Spleen (tissue), 11 donors: Measurements from ENCODE around the gene NR2F6. TPM values are rescaled to one million over a fixed set of nuclear protein-coding genes. Genes with fewer than 3 reads are reported as not detected.

Experiments
- DNase-seq: peaks from one replicate; pipeline ENCODE4 v3.0.0-alpha.2; 2020
- H3K27ac ChIP-seq, 8 donors: fragments of 200-600 bp; sonication (generic) in 7 of 8; 1 replicate in 4 of 8; 2 replicates in 4 of 8; pipeline versions ENCODE4 v1.5.0 to v1.8.0; 2016 to 2021; ENCODE audit warnings: inconsistent platforms in 4 of 8, mild to moderate bottlenecking in 4 of 8, moderate library complexity in 1 of 8
- H3K27me3 ChIP-seq, 7 donors: fragments of 200-600 bp; sonication (generic) in 6 of 7; replicated peaks in 1 of 7; 1 replicate in 4 of 7; 2 replicates in 3 of 7; pipeline versions ENCODE4 v1.5.0 to v1.8.0; 2016 to 2021; ENCODE audit warnings: inconsistent platforms in 3 of 7, mild to moderate bottlenecking in 1 of 7
- H3K36me3 ChIP-seq, 6 donors: fragments of 200-600 bp; sonication (generic) in 5 of 6; 1 replicate in 4 of 6; 2 replicates in 2 of 6; pipeline versions ENCODE4 v1.5.0 to v1.8.0; 2016 to 2021; ENCODE audit warnings: inconsistent platforms in 2 of 6
- H3K4me1 ChIP-seq, 6 donors: fragments of 200-600 bp; sonication (generic) in 5 of 6; 1 replicate in 3 of 6; 2 replicates in 3 of 6; pipeline versions ENCODE4 v1.5.0 to v1.8.0; 2016 to 2021; ENCODE audit warnings: inconsistent platforms in 3 of 6
- H3K4me3 ChIP-seq, 8 donors: fragments of 200-600 bp; sonication (generic) in 7 of 8; 1 replicate in 4 of 8; 2 replicates in 4 of 8; pipeline versions ENCODE4 v1.5.0 to v1.8.0; 2016 to 2021; ENCODE audit warnings: inconsistent platforms in 4 of 8, mild to moderate bottlenecking in 4 of 8, moderate library complexity in 2 of 8
- H3K9me3 ChIP-seq, 8 donors: fragments of 200-600 bp; sonication (generic) in 7 of 8; 1 replicate in 4 of 8; 2 replicates in 4 of 8; pipeline versions ENCODE4 v1.5.0 to v1.8.0; 2016 to 2021; ENCODE audit warnings: inconsistent platforms in 4 of 8
- POLR2A ChIP-seq, 3 donors: fragments of 450-650 bp; IDR thresholded peaks; one replicate each; pipeline ENCODE4 v1.5.1; 2017; ENCODE audit warnings: antibody characterized with exemption in 3 of 3, mild to moderate bottlenecking in 1 of 3
- POLR2AphosphoS5 ChIP-seq, 3 donors: sonication (generic); formaldehyde crosslinking; IDR thresholded peaks; one replicate each; pipeline ENCODE4 v1.5.1; 2017; ENCODE audit warnings: antibody characterized with exemption in 3 of 3
- WGBS, 5 donors: extraction: QIAGEN DNeasy Blood & Tissue Kit in 3 of 5; methylation state at CpG; one replicate each; pipeline versions ENCODE4 v1.1.5 to v1.1.7; 2013 to 2018; 5-methylcytosine and 5-hydroxymethylcytosine counted together
- intact Hi-C: fragments of 100-400 bp; cut with DNase I; formaldehyde crosslinking; loops from one replicate; pipeline ENCODE4 v1.15.0; 2023; ENCODE audit warnings: low total_unique reads
- polyA plus RNA-seq, 3 donors: library from polyadenylated mRNA; stranded (reverse); fragments of 200-250 nt; gene quantifications; one replicate each; pipeline ENCODE4 v1.2.1, GENCODE V29; 2013
- total RNA-seq, 7 donors: library from RNA; depleted of rRNA in 3 of 7; stranded (reverse); fragments of >200 nt in 3 of 7; fragmentation: NEBNext Ultra II Directional in 4 of 7; extraction: Animal tissue kit (Norgen Biotek cat#: 25700) in 4 of 7; gene quantifications; one replicate each; pipeline versions ENCODE4 v1.1.0 to v1.2.1, GENCODE V29; 2016 to 2021
- TF ChIP-seq, protein P1 (sequence below), 11 experiments: fragments of 200-600 bp in 7 of 11; fragments of 450-650 bp in 4 of 11; sonication (generic) in 4 of 11; IDR thresholded peaks in 8 of 11; conservative IDR thresholded peaks in 3 of 11; 1 replicate in 7 of 11; 2 replicates in 4 of 11; pipeline versions ENCODE4 v1.4.0 to v1.8.0; 2016 to 2021; ENCODE audit warnings: antibody characterized with exemption in 11 of 11, inconsistent platforms in 4 of 11, mild to moderate bottlenecking in 1 of 11
- donor health status: healthy with polysubstance abuse.
- donor health status: DM: no; HTN: no; CAD: no; lungs with moderate emphysema.
- donor health status: DM: no; HTN: no; CAD: no.
- donor health status: Bipolar disorder and iron deficiency.
- donor health status: healthy.
- donor health status: DM: no; HTN: no; CAD: no.
- donor health status: DM: yes; HTN: yes; CAD: no.

NR2F6 gene
- total and polyA plus RNA-seq, 10 donors, result 6.6 to 15.0 (median 13.0) TPM

DNA sequence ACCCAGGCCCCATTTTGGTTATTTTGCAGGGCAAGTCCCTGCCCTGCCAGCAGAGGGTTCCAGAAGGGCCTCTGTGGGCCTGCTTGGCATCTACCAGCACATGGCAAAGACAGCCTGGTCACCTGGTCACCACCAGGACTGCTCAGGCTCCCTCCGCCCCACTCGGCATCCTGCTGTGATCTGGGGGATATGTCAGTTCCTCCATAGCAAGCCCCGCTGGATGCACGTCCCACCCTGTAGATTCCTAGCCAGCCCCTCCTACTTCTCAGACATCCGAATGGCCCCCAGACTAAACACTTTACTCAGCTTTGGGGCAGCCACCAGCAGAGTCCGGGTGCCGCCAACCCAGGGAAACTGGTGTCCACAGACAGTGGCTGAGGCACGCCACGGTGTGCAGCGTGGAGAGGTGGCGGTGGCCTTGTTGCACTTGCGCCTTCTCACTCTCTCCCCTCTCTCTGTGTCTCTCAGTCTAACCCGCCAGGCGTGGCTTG, 62.4 kb downstream of the NR2F6 start:
- DNase-seq, result peak; percentile 85
- TF ChIP-seq POLR2AphosphoS5 (IDR thresholded peaks at IDR 0.05), result peak in 1 of 3 donors; percentile 60
- TF ChIP-seq, protein P1, sequence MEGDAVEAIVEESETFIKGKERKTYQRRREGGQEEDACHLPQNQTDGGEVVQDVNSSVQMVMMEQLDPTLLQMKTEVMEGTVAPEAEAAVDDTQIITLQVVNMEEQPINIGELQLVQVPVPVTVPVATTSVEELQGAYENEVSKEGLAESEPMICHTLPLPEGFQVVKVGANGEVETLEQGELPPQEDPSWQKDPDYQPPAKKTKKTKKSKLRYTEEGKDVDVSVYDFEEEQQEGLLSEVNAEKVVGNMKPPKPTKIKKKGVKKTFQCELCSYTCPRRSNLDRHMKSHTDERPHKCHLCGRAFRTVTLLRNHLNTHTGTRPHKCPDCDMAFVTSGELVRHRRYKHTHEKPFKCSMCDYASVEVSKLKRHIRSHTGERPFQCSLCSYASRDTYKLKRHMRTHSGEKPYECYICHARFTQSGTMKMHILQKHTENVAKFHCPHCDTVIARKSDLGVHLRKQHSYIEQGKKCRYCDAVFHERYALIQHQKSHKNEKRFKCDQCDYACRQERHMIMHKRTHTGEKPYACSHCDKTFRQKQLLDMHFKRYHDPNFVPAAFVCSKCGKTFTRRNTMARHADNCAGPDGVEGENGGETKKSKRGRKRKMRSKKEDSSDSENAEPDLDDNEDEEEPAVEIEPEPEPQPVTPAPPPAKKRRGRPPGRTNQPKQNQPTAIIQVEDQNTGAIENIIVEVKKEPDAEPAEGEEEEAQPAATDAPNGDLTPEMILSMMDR (IDR thresholded peaks at IDR 0.05 in 8 of 11, conservative IDR thresholded peaks at IDR 0.05 in 3 of 11), result no peak
- TF ChIP-seq POLR2A (IDR thresholded peaks at IDR 0.05), result no peak
- intact Hi-C loops, result no loop called here
- peaks cover 0 to 42% (median 27%) of the 10 kb centered on the region in 6 donors for H3K4me1 ChIP-seq
- peak overlapping the region; percentile 71 to 86 (median 81) for H3K27ac ChIP-seq
- peak overlapping the region in 5 of 8 donors; percentile 16 to 52 (median 20) for H3K4me3 ChIP-seq
- WGBS, 5 donors, result 26 to 48% (median 38%) methylated on average over 14 of the region's 14 CpGs
- no peaks in the 10 kb centered on the region for H3K27me3 ChIP-seq
- peaks cover 0 to 100% (median 76%) of the 10 kb centered on the region in 6 donors for H3K36me3 ChIP-seq
- no peaks in the 10 kb centered on the region for H3K9me3 ChIP-seq

Other genes with a start within 250 kb of the NR2F6 start
- 10 to 100 TPM in 5 of 7 donors, 1 to 10 TPM in 2; 4.5 to 18.7 (median 12.0) TPM for gene CPAMD8, start 219.1 kb downstream of the NR2F6 start, total RNA-seq
- 1 to 10 TPM; 2.1 to 4.4 (median 4.1) TPM for gene CPAMD8, start 219.1 kb downstream of the NR2F6 start, polyA plus RNA-seq
- 10 to 100 TPM in 5 of 7 donors, 1 to 10 TPM in 2; 7.7 to 15.3 (median 13.2) TPM for gene HAUS8, start 170.5 kb downstream of the NR2F6 start, total RNA-seq
- gene HAUS8, start 170.5 kb downstream of the NR2F6 start, polyA plus RNA-seq, result 10 to 100 TPM; 20.5 to 24.5 (median 22.6) TPM
- gene MYO9B, start 170.1 kb downstream of the NR2F6 start, total RNA-seq, result 100 to 1,000 TPM; 232 to 329 (median 281) TPM
- gene MYO9B, start 170.1 kb downstream of the NR2F6 start, polyA plus RNA-seq, result 100 to 1,000 TPM in 2 of 3 donors, 10 to 100 TPM in 1; 70.5 to 192 (median 190) TPM
- 10 to 100 TPM; 17.2 to 30.4 (median 25.9) TPM for gene USE1, start 30.6 kb downstream of the NR2F6 start, total RNA-seq
- gene USE1, start 30.6 kb downstream of the NR2F6 start, polyA plus RNA-seq, result 10 to 100 TPM; 65.1 to 74.4 (median 65.4) TPM
- gene OCEL1, start 19.7 kb downstream of the NR2F6 start, total RNA-seq, result 10 to 100 TPM in 6 of 7 donors, 1 to 10 TPM in 1; 7.7 to 28.6 (median 25.4) TPM
- 10 to 100 TPM; 20.4 to 31.8 (median 24.3) TPM for gene OCEL1, start 19.7 kb downstream of the NR2F6 start, polyA plus RNA-seq
- gene USHBP1, start 18.8 kb upstream of the NR2F6 start, total RNA-seq, result 10 to 100 TPM in 2 of 7 donors, 1 to 10 TPM in 5; 4.4 to 16.6 (median 7.6) TPM
- 10 to 100 TPM in 2 of 3 donors, 1 to 10 TPM in 1; 3.1 to 16.6 (median 12.4) TPM for gene USHBP1, start 18.8 kb upstream of the NR2F6 start, polyA plus RNA-seq
- 10 to 100 TPM; 61.7 to 84.3 (median 71.3) TPM for gene BABAM1, start 21.5 kb upstream of the NR2F6 start, total RNA-seq
- gene BABAM1, start 21.5 kb upstream of the NR2F6 start, polyA plus RNA-seq, result 100 to 1,000 TPM in 2 of 3 donors, 10 to 100 TPM in 1; 74.8 to 133 (median 114) TPM
- 1 to 10 TPM; 1.9 to 5.0 (median 3.1) TPM for gene ANKLE1, start 36.0 kb upstream of the NR2F6 start, total RNA-seq
- 1 to 10 TPM; 2.2 to 4.3 (median 2.4) TPM for gene ANKLE1, start 36.0 kb upstream of the NR2F6 start, polyA plus RNA-seq
- gene ABHD8, start 57.5 kb upstream of the NR2F6 start, total RNA-seq, result 10 to 100 TPM in 5 of 7 donors, 1 to 10 TPM in 2; 7.7 to 18.7 (median 13.2) TPM
- 10 to 100 TPM in 1 of 3 donors, 1 to 10 TPM in 2; 6.5 to 12.6 (median 7.9) TPM for gene ABHD8, start 57.5 kb upstream of the NR2F6 start, polyA plus RNA-seq
- gene MRPL34, start 60.0 kb upstream of the NR2F6 start, total RNA-seq, result 10 to 100 TPM; 37.5 to 93.2 (median 57.8) TPM
- gene MRPL34, start 60.0 kb upstream of the NR2F6 start, polyA plus RNA-seq, result 100 to 1,000 TPM in 2 of 3 donors, 10 to 100 TPM in 1; 95.4 to 153 (median 152) TPM
- gene DDA1, start 63.6 kb upstream of the NR2F6 start, total RNA-seq, result 10 to 100 TPM; 10.5 to 25.6 (median 22.4) TPM
- 10 to 100 TPM; 28.7 to 42.2 (median 37.7) TPM for gene DDA1, start 63.6 kb upstream of the NR2F6 start, polyA plus RNA-seq
- gene ANO8, start 88.9 kb upstream of the NR2F6 start, total RNA-seq, result 10 to 100 TPM in 2 of 7 donors, 1 to 10 TPM in 5; 6.5 to 12.0 (median 9.4) TPM
- gene ANO8, start 88.9 kb upstream of the NR2F6 start, polyA plus RNA-seq, result 1 to 10 TPM; 1.1 to 4.4 (median 1.5) TPM
- gene GTPBP3, start 91.6 kb upstream of the NR2F6 start, total RNA-seq, result 10 to 100 TPM; 19.4 to 44.1 (median 28.2) TPM
- gene GTPBP3, start 91.6 kb upstream of the NR2F6 start, polyA plus RNA-seq, result 10 to 100 TPM; 13.0 to 24.5 (median 17.5) TPM
- gene PLVAP, start 131.4 kb upstream of the NR2F6 start, total RNA-seq, result 100 to 1,000 TPM; 233 to 555 (median 350) TPM
- gene PLVAP, start 131.4 kb upstream of the NR2F6 start, polyA plus RNA-seq, result 10 to 100 TPM; 26.6 to 57.9 (median 46.6) TPM
- gene CCDC194, start 148.3 kb upstream of the NR2F6 start, total RNA-seq, result 1 to 10 TPM in 6 of 7 donors, not detected in 1; 1.0 to 2.2 (median 1.7) TPM
- gene CCDC194, start 148.3 kb upstream of the NR2F6 start, polyA plus RNA-seq, result under 1 TPM; 0.13 to 0.18 (median 0.15) TPM
- 100 to 1,000 TPM; 159 to 257 (median 172) TPM for gene BST2, start 159.7 kb upstream of the NR2F6 start, total RNA-seq
- gene BST2, start 159.7 kb upstream of the NR2F6 start, polyA plus RNA-seq, result 100 to 1,000 TPM in 2 of 3 donors, 10 to 100 TPM in 1; 91.4 to 240 (median 163) TPM
- gene MVB12A, start 174.1 kb upstream of the NR2F6 start, total RNA-seq, result 10 to 100 TPM; 31.7 to 45.2 (median 37.8) TPM
- 10 to 100 TPM; 42.0 to 62.0 (median 42.1) TPM for gene MVB12A, start 174.1 kb upstream of the NR2F6 start, polyA plus RNA-seq
- not detected for gene TMEM221, start 202.7 kb upstream of the NR2F6 start, total RNA-seq
- gene TMEM221, start 202.7 kb upstream of the NR2F6 start, polyA plus RNA-seq, result under 1 TPM in 2 of 3 donors, not detected in 1; 0.03 to 0.20 TPM
- not detected for gene NXNL1, start 215.0 kb upstream of the NR2F6 start, total RNA-seq
- gene NXNL1, start 215.0 kb upstream of the NR2F6 start, polyA plus RNA-seq, result not detected
- 10 to 100 TPM; 11.3 to 23.3 (median 18.6) TPM for gene SLC27A1, start 224.6 kb upstream of the NR2F6 start, total RNA-seq
- gene SLC27A1, start 224.6 kb upstream of the NR2F6 start, polyA plus RNA-seq, result 10 to 100 TPM in 1 of 3 donors, 1 to 10 TPM in 2; 4.8 to 14.7 (median 9.3) TPM